ENCODE results near the gene STIMATE.

The STIMATE gene

GRCh38 chr3:52892625-52893311 lies 4.6 kb downstream of the STIMATE start:
- no peak for DNase-seq

- no peak for DNase-seq
Measured at GRCh38 chr3:52892290-52892624, 5.1 kb downstream of the STIMATE start.

- DNase-seq, result no peak
Measured at GRCh38 chr3:52891615-52892081, 5.7 kb downstream of the STIMATE start.

GRCh38 chr3:52891164-52891563 lies 6.2 kb downstream of the STIMATE start:
- no peak for DNase-seq

- no peak for DNase-seq
Measured at GRCh38 chr3:52890735-52891134, 6.6 kb downstream of the STIMATE start.

GRCh38 chr3:52889901-52890300 lies 7.4 kb downstream of the STIMATE start:
- DNase-seq, result no peak

- DNase-seq, result no peak
Measured at GRCh38 chr3:52887166-52887565, 10.2 kb downstream of the STIMATE start.

- no peak for DNase-seq
Measured at GRCh38 chr3:52886049-52886730, 11.2 kb downstream of the STIMATE start.

GRCh38 chr3:52882377-52882776 lies 15.0 kb downstream of the STIMATE start:
- DNase-seq, result no peak

GRCh38 chr3:52881871-52882270 lies 15.5 kb downstream of the STIMATE start:
- DNase-seq, result no peak

- DNase-seq, result no peak
Measured at GRCh38 chr3:52880474-52880873, 16.9 kb downstream of the STIMATE start.

GRCh38 chr3:52880047-52880446 lies 17.3 kb downstream of the STIMATE start:
- DNase-seq, result no peak

GRCh38 chr3:52879581-52879980 lies 17.8 kb downstream of the STIMATE start:
- no peak for DNase-seq

GRCh38 chr3:52879090-52879489 lies 18.3 kb downstream of the STIMATE start:
- DNase-seq, result no peak

- no peak for DNase-seq
Measured at GRCh38 chr3:52877085-52877484, 20.3 kb downstream of the STIMATE start.

GRCh38 chr3:52874864-52875587 lies 22.3 kb downstream of the STIMATE start:
- DNase-seq, result no peak

- DNase-seq, result no peak
Measured at GRCh38 chr3:52874160-52874701, 23.1 kb downstream of the STIMATE start.

- DNase-seq, result no peak
Measured at GRCh38 chr3:52873433-52874159, 23.8 kb downstream of the STIMATE start.

- DNase-seq, result no peak
Measured at GRCh38 chr3:52872245-52872644, 25.1 kb downstream of the STIMATE start.

- DNase-seq, result no peak
Measured at GRCh38 chr3:52871761-52872160, 25.6 kb downstream of the STIMATE start.

GRCh38 chr3:52870471-52870870 lies 26.9 kb downstream of the STIMATE start:
- DNase-seq, result no peak

GRCh38 chr3:52866427-52866826 lies 30.9 kb downstream of the STIMATE start:
- no peak for DNase-seq

GRCh38 chr3:52865994-52866393 lies 31.4 kb downstream of the STIMATE start:
- peak; percentile 84 for DNase-seq

Data from NCI-H1105 treated with DMSO at 0.1 percent for 48 hours (cell line).